ENCODE data around the gene ADGRD1.

Gene ADGRD1

GRCh38 chr12:131030472-131031328 lies 77.0 kb downstream of the ADGRD1 start:
- TF ChIP-seq, protein P1, sequence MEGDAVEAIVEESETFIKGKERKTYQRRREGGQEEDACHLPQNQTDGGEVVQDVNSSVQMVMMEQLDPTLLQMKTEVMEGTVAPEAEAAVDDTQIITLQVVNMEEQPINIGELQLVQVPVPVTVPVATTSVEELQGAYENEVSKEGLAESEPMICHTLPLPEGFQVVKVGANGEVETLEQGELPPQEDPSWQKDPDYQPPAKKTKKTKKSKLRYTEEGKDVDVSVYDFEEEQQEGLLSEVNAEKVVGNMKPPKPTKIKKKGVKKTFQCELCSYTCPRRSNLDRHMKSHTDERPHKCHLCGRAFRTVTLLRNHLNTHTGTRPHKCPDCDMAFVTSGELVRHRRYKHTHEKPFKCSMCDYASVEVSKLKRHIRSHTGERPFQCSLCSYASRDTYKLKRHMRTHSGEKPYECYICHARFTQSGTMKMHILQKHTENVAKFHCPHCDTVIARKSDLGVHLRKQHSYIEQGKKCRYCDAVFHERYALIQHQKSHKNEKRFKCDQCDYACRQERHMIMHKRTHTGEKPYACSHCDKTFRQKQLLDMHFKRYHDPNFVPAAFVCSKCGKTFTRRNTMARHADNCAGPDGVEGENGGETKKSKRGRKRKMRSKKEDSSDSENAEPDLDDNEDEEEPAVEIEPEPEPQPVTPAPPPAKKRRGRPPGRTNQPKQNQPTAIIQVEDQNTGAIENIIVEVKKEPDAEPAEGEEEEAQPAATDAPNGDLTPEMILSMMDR (IDR thresholded peaks at IDR 0.05) = no peak
- Histone ChIP-seq H3K4me1 (no peaks in the 10 kb centered on the region), H3K4me3 (no peak overlapping the region), H3K9me3 (no peaks in the 10 kb centered on the region), H3K27ac (no peak overlapping the region), H3K27me3 (no peaks in the 10 kb centered on the region), H3K36me3 (peaks cover 0 to 3% (median 0%) of the 10 kb centered on the region in 3 donors)
- intact Hi-C loops (cut with DNase I; ENCODE audit: low total_unique reads) = no loop called here
- DNase-seq = no peak

DNA sequence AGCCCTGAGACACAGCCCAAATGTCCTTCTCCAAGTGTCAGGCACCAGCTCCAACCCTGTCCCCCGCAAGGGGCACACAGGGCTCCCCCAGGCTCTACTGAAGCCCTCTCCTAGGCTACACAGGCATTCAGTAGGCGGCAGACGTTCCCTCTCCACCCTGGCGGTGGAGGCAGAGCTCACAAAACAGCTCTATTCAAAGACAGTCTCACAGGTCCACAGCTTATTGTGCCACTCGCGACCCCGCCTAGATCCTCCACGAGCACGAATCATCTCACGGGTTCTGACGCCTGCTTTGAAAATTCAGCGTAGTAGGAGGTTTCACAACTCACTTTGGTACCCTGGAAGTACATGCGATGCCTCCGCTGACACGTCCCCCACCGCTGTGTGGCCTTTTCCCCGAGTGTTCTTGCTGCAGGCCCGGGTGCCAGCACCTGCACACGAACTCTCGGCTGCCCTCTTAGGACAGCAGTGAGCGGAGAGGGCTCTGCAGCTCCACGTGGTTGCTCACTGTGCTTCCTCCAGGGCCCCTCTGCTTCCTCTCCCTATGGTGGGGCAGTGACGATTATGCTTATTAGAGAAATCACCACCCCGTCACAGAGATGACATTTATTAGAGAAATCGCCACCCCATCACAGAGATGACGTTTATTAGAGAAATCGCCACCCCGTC lies 78.5 kb downstream of the ADGRD1 start:
- DNase-seq = no peak
- TF ChIP-seq, protein P1 (IDR thresholded peaks at IDR 0.05) = no peak
- H3K4me3 ChIP-seq = no peak overlapping the region
- no peaks in the 10 kb centered on the region for H3K4me1 ChIP-seq
- H3K27ac ChIP-seq = no peak overlapping the region
- intact Hi-C loops (cut with DNase I; ENCODE audit: low total_unique reads) = no loop called here
- no peaks in the 10 kb centered on the region for H3K9me3 ChIP-seq
- H3K27me3 ChIP-seq = no peaks in the 10 kb centered on the region
- peaks cover 0 to 3% (median 0%) of the 10 kb centered on the region in 3 donors for H3K36me3 ChIP-seq

GRCh38 chr12:131033486-131033885 lies 79.8 kb downstream of the ADGRD1 start:
- Histone ChIP-seq H3K27me3 (no peaks in the 10 kb centered on the region), H3K4me3 (no peak overlapping the region), H3K27ac (no peak overlapping the region), H3K9me3 (no peaks in the 10 kb centered on the region), H3K4me1 (no peaks in the 10 kb centered on the region), H3K36me3 (peaks cover 0 to 3% (median 0%) of the 10 kb centered on the region in 3 donors)
- intact Hi-C loops (cut with DNase I; ENCODE audit: low total_unique reads) = no loop called here
- TF ChIP-seq, protein P1 (IDR thresholded peaks at IDR 0.05) = no peak
- no peak for DNase-seq

DNA sequence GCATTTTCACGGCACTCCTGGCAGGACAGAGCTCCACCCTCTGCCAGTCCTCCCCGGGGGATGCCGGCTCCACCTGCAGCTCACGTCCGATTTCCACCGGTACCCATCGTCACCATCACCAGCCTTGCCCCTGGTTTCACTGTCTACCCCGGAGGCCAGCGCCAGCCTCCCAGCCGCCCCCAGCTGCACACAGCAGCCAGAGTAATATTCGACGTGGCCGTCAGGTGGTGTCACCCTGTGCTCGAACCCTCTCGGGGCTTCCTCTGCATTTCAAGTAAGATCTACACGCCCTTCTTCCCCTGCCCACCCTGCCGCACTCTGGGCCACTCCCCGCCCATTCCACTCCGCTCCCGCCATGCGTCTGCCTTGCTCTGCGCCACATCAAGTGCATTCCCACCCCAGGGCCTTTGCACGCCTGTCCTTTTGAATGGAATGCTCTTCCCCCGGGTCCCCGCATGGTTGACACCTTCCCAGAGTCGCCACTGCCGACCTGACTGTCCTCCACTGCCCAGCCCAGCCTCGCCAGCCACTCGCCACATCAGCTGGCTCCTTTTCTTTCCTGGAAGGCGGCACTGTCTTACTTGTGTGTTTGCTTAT lies 80.3 kb downstream of the ADGRD1 start:
- no peak for DNase-seq
- H3K36me3 ChIP-seq = peaks cover 0 to 3% (median 0%) of the 10 kb centered on the region in 3 donors
- no peaks in the 10 kb centered on the region for H3K4me1 ChIP-seq
- H3K27me3 ChIP-seq = no peaks in the 10 kb centered on the region
- intact Hi-C loops (cut with DNase I; ENCODE audit: low total_unique reads) = no loop called here
- no peak overlapping the region for H3K27ac ChIP-seq
- H3K4me3 ChIP-seq = no peak overlapping the region
- TF ChIP-seq, protein P1 (IDR thresholded peaks at IDR 0.05) = no peak
- H3K9me3 ChIP-seq = no peaks in the 10 kb centered on the region

DNA sequence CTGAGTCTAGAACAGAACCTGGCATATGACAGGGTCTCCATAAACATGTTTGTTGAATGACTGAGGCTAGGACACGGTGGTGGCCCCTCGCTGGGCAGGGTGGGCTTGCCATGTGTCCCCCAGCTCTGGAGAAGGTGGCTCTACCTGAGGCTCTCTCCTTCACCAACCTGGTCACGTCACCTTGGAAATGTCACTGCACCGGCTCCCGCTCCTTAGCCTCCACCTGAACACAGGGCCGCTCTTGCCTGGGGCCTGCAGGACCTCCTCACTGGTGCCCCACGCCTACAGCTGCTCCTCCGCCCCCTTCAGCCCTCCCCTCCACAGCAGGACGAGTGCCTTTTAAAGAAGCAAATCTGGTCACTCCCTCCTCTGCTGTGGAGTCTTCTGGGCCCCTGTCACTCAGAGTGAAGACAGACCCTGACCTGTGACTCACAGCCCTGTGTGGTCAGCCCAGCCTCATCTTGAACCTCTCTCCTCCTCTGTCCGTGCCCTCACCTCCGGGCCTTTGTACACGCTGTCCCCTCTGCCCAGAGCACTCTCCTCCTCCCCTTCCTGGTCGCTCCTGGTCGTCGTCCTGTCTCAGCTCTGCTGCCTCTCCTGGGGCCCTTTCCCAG lies 81.0 kb downstream of the ADGRD1 start:
- Histone ChIP-seq H3K9me3 (no peaks in the 10 kb centered on the region), H3K27ac (no peak overlapping the region), H3K4me3 (no peak overlapping the region), H3K4me1 (no peaks in the 10 kb centered on the region), H3K27me3 (no peaks in the 10 kb centered on the region), H3K36me3 (peaks cover 0 to 3% (median 0%) of the 10 kb centered on the region in 3 donors)
- intact Hi-C loops (cut with DNase I; ENCODE audit: low total_unique reads) = no loop called here
- no peak for DNase-seq
- TF ChIP-seq, protein P1 (IDR thresholded peaks at IDR 0.05) = no peak

Data from tibial artery (tissue), 4 donors.